Ishikawa (cell line): Measurements from ENCODE around the gene CALCB.
A peak's percentile ranks its signal among the peaks of the same experiment; 100 is the strongest.

ENCODE experiments used
- CEBPB ChIP-seq: IDR thresholded peaks from 2 replicates; pipeline ENCODE4 v1.6.1; 2012
- CREB1 ChIP-seq: IDR thresholded peaks from 2 replicates; pipeline ENCODE4 v1.6.1; 2012; ENCODE audit warnings: low read depth
- EGR1 ChIP-seq: IDR thresholded peaks from 2 replicates; pipeline ENCODE4 v1.6.1; 2012
- EP300 ChIP-seq: IDR thresholded peaks from 2 replicates; pipeline ENCODE4 v1.6.1; 2012; ENCODE audit warnings: borderline replicate concordance
- FOXM1 ChIP-seq: IDR thresholded peaks from 2 replicates; pipeline ENCODE4 v1.6.1; 2012; ENCODE audit warnings: low read depth, borderline replicate concordance
- NFIC ChIP-seq: IDR thresholded peaks from 2 replicates; pipeline ENCODE4 v1.6.1; 2012
- RAD21 ChIP-seq: IDR thresholded peaks from 2 replicates; pipeline ENCODE4 v1.6.1; 2012; ENCODE audit warnings: low read depth
- TAF1 ChIP-seq: IDR thresholded peaks from 2 replicates; pipeline ENCODE4 v1.6.1; 2012; ENCODE audit warnings: low read depth, mild to moderate bottlenecking
- TCF12 ChIP-seq: IDR thresholded peaks from 2 replicates; pipeline ENCODE4 v1.6.1; 2012; ENCODE audit warnings: low read depth
- TEAD4 ChIP-seq: IDR thresholded peaks from 2 replicates; pipeline ENCODE4 v1.6.1; 2012
- YY1 ChIP-seq: IDR thresholded peaks from 2 replicates; pipeline ENCODE4 v1.6.1; 2012; ENCODE audit warnings: low read depth
- ZBTB7A ChIP-seq: IDR thresholded peaks from 2 replicates; pipeline ENCODE4 v1.6.1; 2012; ENCODE audit warnings: low read depth
- TF ChIP-seq, protein P1 (sequence below): IDR thresholded peaks from 2 replicates; pipeline ENCODE4 v1.6.1; 2012
- TF ChIP-seq, protein P2 (sequence below): IDR thresholded peaks from 2 replicates; pipeline ENCODE4 v1.6.1; 2012; ENCODE audit warnings: low read depth, mild to moderate bottlenecking
- TF ChIP-seq, protein P3 (sequence below): IDR thresholded peaks from 2 replicates; pipeline ENCODE4 v1.6.1; 2012

CALCB gene

GRCh38 chr11:15034687-15035267 lies 38.6 kb upstream of the CALCB start:
- TF ChIP-seq CEBPB (no peak), FOXM1 (no peak), CREB1 (no peak), NFIC (no peak), TCF12 (no peak)

GRCh38 chr11:15035283-15035682 lies 38.1 kb upstream of the CALCB start:
- TF ChIP-seq, protein P1, sequence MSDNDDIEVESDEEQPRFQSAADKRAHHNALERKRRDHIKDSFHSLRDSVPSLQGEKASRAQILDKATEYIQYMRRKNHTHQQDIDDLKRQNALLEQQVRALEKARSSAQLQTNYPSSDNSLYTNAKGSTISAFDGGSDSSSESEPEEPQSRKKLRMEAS, result 0 out of 2 replicates have a peak, but pooled peaks have one; percentile 20
- TF ChIP-seq YY1, result no peak
- TF ChIP-seq TAF1, result no peak
- TF ChIP-seq, protein P2, sequence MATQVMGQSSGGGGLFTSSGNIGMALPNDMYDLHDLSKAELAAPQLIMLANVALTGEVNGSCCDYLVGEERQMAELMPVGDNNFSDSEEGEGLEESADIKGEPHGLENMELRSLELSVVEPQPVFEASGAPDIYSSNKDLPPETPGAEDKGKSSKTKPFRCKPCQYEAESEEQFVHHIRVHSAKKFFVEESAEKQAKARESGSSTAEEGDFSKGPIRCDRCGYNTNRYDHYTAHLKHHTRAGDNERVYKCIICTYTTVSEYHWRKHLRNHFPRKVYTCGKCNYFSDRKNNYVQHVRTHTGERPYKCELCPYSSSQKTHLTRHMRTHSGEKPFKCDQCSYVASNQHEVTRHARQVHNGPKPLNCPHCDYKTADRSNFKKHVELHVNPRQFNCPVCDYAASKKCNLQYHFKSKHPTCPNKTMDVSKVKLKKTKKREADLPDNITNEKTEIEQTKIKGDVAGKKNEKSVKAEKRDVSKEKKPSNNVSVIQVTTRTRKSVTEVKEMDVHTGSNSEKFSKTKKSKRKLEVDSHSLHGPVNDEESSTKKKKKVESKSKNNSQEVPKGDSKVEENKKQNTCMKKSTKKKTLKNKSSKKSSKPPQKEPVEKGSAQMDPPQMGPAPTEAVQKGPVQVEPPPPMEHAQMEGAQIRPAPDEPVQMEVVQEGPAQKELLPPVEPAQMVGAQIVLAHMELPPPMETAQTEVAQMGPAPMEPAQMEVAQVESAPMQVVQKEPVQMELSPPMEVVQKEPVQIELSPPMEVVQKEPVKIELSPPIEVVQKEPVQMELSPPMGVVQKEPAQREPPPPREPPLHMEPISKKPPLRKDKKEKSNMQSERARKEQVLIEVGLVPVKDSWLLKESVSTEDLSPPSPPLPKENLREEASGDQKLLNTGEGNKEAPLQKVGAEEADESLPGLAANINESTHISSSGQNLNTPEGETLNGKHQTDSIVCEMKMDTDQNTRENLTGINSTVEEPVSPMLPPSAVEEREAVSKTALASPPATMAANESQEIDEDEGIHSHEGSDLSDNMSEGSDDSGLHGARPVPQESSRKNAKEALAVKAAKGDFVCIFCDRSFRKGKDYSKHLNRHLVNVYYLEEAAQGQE, result no peak

GRCh38 chr11:15038963-15039362 lies 34.4 kb upstream of the CALCB start:
- TF ChIP-seq NFIC, result no peak
- no peak for TF ChIP-seq TAF1
- TF ChIP-seq TEAD4, result no peak
- TF ChIP-seq FOXM1, result no peak
- TF ChIP-seq CEBPB, result no peak
- TF ChIP-seq, protein P2, result no peak
- TF ChIP-seq RAD21, result peak; percentile 55

DNA sequence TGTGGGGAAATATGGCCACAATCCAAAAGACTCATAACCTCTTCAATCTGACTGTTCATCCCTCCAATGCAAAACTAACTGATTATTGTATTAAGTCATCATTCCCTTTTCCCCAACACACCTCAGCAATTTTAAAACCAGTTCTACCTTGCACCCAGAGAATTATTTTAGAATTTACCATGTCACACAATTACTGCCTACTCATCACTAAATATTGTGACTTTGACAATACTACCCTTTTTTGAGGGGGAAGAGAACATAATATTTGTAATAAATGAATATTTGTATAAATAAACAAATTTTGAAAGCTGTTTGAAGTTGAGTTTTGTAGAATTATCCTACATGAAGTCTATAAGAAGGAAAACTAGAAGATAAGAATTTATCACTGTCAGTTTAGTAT lies 28.2 kb upstream of the CALCB start:
- no peak for TF ChIP-seq RAD21
- TF ChIP-seq CEBPB, result no peak
- no peak for TF ChIP-seq TAF1
- TF ChIP-seq, protein P3, sequence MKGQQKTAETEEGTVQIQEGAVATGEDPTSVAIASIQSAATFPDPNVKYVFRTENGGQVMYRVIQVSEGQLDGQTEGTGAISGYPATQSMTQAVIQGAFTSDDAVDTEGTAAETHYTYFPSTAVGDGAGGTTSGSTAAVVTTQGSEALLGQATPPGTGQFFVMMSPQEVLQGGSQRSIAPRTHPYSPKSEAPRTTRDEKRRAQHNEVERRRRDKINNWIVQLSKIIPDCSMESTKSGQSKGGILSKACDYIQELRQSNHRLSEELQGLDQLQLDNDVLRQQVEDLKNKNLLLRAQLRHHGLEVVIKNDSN, result no peak
- TF ChIP-seq YY1, result no peak

DNA sequence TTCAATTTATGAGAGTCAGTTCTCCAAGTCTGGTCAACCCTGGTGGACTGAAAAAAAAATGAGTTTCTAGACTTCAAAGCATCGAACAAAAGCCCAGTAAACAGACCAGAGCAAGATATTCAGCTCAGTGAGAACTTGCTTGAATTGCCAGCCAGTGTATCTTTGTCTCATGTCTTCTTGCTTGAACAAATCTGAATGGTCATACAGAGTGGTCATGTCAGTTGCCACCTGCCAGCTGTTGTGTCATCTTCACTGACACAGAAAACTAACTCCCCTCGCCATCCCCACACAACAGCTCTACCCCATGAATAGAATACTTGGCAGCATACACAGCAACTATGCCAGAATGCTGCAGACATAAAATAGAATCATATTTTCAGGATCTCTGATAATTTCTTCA lies 27.5 kb upstream of the CALCB start:
- TF ChIP-seq TEAD4, result no peak
- no peak for TF ChIP-seq CREB1
- no peak for TF ChIP-seq EGR1
- TF ChIP-seq TCF12, result no peak
- no peak for TF ChIP-seq TAF1
- no peak for TF ChIP-seq CEBPB
- TF ChIP-seq EP300, result no peak
- TF ChIP-seq, protein P3, result no peak
- TF ChIP-seq, protein P1, result no peak
- no peak for TF ChIP-seq ZBTB7A
- no peak for TF ChIP-seq NFIC
- TF ChIP-seq YY1, result no peak
- no peak for TF ChIP-seq FOXM1
- TF ChIP-seq, protein P2, result no peak

DNA sequence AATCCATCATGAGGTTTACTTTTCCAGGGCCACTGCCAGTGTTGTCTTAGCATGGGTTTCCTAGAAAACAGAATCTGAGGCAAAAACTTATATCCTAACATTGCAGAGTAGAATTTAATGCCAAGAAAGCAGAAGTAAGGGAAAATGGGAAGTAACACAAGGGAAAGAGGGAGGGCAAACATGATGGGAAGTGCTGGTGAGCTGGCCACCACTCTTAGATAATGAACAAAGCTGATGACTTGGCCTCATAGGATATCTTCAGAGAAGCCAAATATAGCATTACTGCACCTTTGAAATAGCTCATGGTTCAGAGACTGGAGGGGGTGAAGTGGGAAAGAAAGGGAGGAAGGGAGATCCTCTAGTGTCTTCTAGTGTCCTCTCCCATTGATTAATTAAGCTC lies 24.8 kb upstream of the CALCB start:
- TF ChIP-seq YY1 (no peak), TAF1 (no peak), EP300 (no peak), FOXM1 (no peak), TCF12 (no peak), NFIC (no peak), EGR1 (no peak), CEBPB (no peak)
- TF ChIP-seq, protein P2, result no peak
